ENCODE results near the gene CTNNBIP1. TPM values are rescaled to one million over a fixed set of nuclear protein-coding genes. Genes with fewer than 3 reads are reported as not detected.
A peak's percentile ranks its signal among the peaks of the same experiment; 100 is the strongest.

CTNNBIP1 gene
- total RNA-seq, 3 donors from 2014 or later (not counting 1 experiment from before 2014, with no cell fraction given): 26.4 to 31.0 (median 29.8) TPM

GRCh38 chr1:9903801-9904527, 6.1 kb downstream of the CTNNBIP1 start:
- TF ChIP-seq CTCF (IDR thresholded peaks at IDR 0.05): no peak
- peaks cover 40 to 53% of the 10 kb centered on the region in 2 donors for H3K4me1 Mint-ChIP-seq
- WGBS (ENCODE audit: insufficient coverage): 83% methylated on average over 9 of the region's 9 CpGs
- no peak overlapping the region for H3K4me3 Mint-ChIP-seq
- intact Hi-C loops (cut with micrococcal nuclease): no loop called here
- H3K27ac Mint-ChIP-seq: peak overlapping the region in 1 of 2 donors; percentile 48
- no peaks in the 10 kb centered on the region for H3K27me3 ChIP-seq (ENCODE audit: control insufficient read depth, insufficient read depth, low read length)
- DNase-seq (no peak), ATAC-seq (no peak)
- H3K36me3 ChIP-seq (ENCODE audit: control insufficient read depth, insufficient read depth, low read length): no peaks in the 10 kb centered on the region
- H3K9me3 Mint-ChIP-seq: no peaks in the 10 kb centered on the region
- no peak overlapping the region for H3K27ac ChIP-seq (ENCODE audit: low read length)
- no peaks in the 10 kb centered on the region for H3K36me3 Mint-ChIP-seq
- H3K9me3 ChIP-seq (ENCODE audit: control insufficient read depth, insufficient read depth, low read length): no peaks in the 10 kb centered on the region
- no peaks in the 10 kb centered on the region for H3K27me3 Mint-ChIP-seq (ENCODE audit: low read depth in 2 of 2)
- H3K4me1 ChIP-seq (ENCODE audit: control insufficient read depth, insufficient read depth, low read length): peaks cover 24% of the 10 kb centered on the region
- no peak overlapping the region for H3K4me3 ChIP-seq (ENCODE audit: low read length)

- Mint-ChIP-seq H3K36me3 (no peaks in the 10 kb centered on the region), H3K27me3 (ENCODE audit: low read depth in 2 of 2) (no peaks in the 10 kb centered on the region), H3K9me3 (no peaks in the 10 kb centered on the region), H3K27ac (no peak overlapping the region), H3K4me3 (no peak overlapping the region), H3K4me1 (peaks cover 27 to 38% of the 10 kb centered on the region in 2 donors)
- intact Hi-C loops (cut with micrococcal nuclease): no loop called here
- TF ChIP-seq CTCF (IDR thresholded peaks at IDR 0.05): no peak
- H3K4me1 ChIP-seq (ENCODE audit: control insufficient read depth, insufficient read depth, low read length): peaks cover 18% of the 10 kb centered on the region
- DNase-seq: no peak
- H3K36me3 ChIP-seq (ENCODE audit: control insufficient read depth, insufficient read depth, low read length): no peaks in the 10 kb centered on the region
- H3K4me3 ChIP-seq (ENCODE audit: low read length): no peak overlapping the region
- no peak for ATAC-seq
- no peaks in the 10 kb centered on the region for H3K9me3 ChIP-seq (ENCODE audit: control insufficient read depth, insufficient read depth, low read length)
- 88% methylated on average over 6 of the region's 6 CpGs for WGBS (ENCODE audit: insufficient coverage)
- H3K27ac ChIP-seq (ENCODE audit: low read length): no peak overlapping the region
- no peaks in the 10 kb centered on the region for H3K27me3 ChIP-seq (ENCODE audit: control insufficient read depth, insufficient read depth, low read length)
Observed at GRCh38 chr1:9902060-9902452, 8.0 kb downstream of the CTNNBIP1 start.

- Mint-ChIP-seq H3K9me3 (no peaks in the 10 kb centered on the region), H3K27ac (peak overlapping the region; percentile 74 to 84), H3K4me1 (peaks cover 27 to 33% of the 10 kb centered on the region in 2 donors), H3K27me3 (ENCODE audit: low read depth in 2 of 2) (no peaks in the 10 kb centered on the region), H3K4me3 (no peak overlapping the region), H3K36me3 (no peaks in the 10 kb centered on the region)
- Histone ChIP-seq H3K4me1 (ENCODE audit: control insufficient read depth, insufficient read depth, low read length) (peaks cover 18% of the 10 kb centered on the region), H3K27me3 (ENCODE audit: control insufficient read depth, insufficient read depth, low read length) (no peaks in the 10 kb centered on the region), H3K36me3 (ENCODE audit: control insufficient read depth, insufficient read depth, low read length) (no peaks in the 10 kb centered on the region), H3K27ac (ENCODE audit: low read length) (peak overlapping the region; percentile 27), H3K9me3 (ENCODE audit: control insufficient read depth, insufficient read depth, low read length) (no peaks in the 10 kb centered on the region), H3K4me3 (ENCODE audit: low read length) (no peak overlapping the region)
- WGBS (ENCODE audit: insufficient coverage): 94% methylated on average over 9 of the region's 9 CpGs
- intact Hi-C loops (cut with micrococcal nuclease): no loop called here
- ATAC-seq: no peak
- no peak for DNase-seq
- no peak for TF ChIP-seq CTCF (IDR thresholded peaks at IDR 0.05)
Observed at GRCh38 chr1:9901148-9902059, 8.7 kb downstream of the CTNNBIP1 start.
